Effector CD8-positive, alpha-beta T cell (primary cell): ENCODE results near the gene DOC2B.
"Not testable (repeated sequence)": the region's sequence is repeated elsewhere in the genome, so short reads cannot be mapped to it uniquely, and the experiment has no call there.

ENCODE experiments used
- DNase-seq: peaks from one replicate; lab custom pipeline; 2025; lab: John Stamatoyannopoulos, UW

DOC2B gene

GRCh38 chr17:213286-214105, 32.0 kb upstream of the DOC2B start:
- no peak for DNase-seq

GRCh38 chr17:210402-210801, 29.0 kb upstream of the DOC2B start:
- DNase-seq = no peak

GRCh38 chr17:208429-208828, 27.0 kb upstream of the DOC2B start:
- DNase-seq = no peak

- no peak for DNase-seq
Observed at GRCh38 chr17:207775-208174, 26.3 kb upstream of the DOC2B start.

- no peak for DNase-seq
Observed at GRCh38 chr17:206941-207560, 25.6 kb upstream of the DOC2B start.

GRCh38 chr17:206484-206883, 25.0 kb upstream of the DOC2B start:
- DNase-seq = not testable (repeated sequence)

- DNase-seq = no peak
Observed at GRCh38 chr17:205817-206216, 24.4 kb upstream of the DOC2B start.

GRCh38 chr17:205148-205669, 23.8 kb upstream of the DOC2B start:
- DNase-seq = no peak

GRCh38 chr17:204427-205147, 23.1 kb upstream of the DOC2B start:
- no peak for DNase-seq

GRCh38 chr17:202501-202951, 21.1 kb upstream of the DOC2B start:
- no peak for DNase-seq

- not testable (repeated sequence) for DNase-seq
Observed at GRCh38 chr17:201736-202135, 20.3 kb upstream of the DOC2B start.

GRCh38 chr17:201257-201656, 19.8 kb upstream of the DOC2B start:
- DNase-seq = not testable (repeated sequence)

- DNase-seq = no peak
Observed at GRCh38 chr17:200586-200985, 19.1 kb upstream of the DOC2B start.

GRCh38 chr17:199806-200545, 18.5 kb upstream of the DOC2B start:
- no peak for DNase-seq

GRCh38 chr17:199191-199604, 17.7 kb upstream of the DOC2B start:
- DNase-seq = no peak

- DNase-seq = not testable (repeated sequence)
Observed at GRCh38 chr17:198225-198624, 16.8 kb upstream of the DOC2B start.

GRCh38 chr17:197352-197751, 15.9 kb upstream of the DOC2B start:
- DNase-seq = no peak

- no peak for DNase-seq
Observed at GRCh38 chr17:194828-195602, 13.6 kb upstream of the DOC2B start.

GRCh38 chr17:193841-194806, 12.7 kb upstream of the DOC2B start:
- DNase-seq = no peak

- no peak for DNase-seq
Observed at GRCh38 chr17:193426-193810, 12.0 kb upstream of the DOC2B start.
